CD4-positive, alpha-beta T cell (primary cell): ENCODE results near the gene AGBL1. TPM values are rescaled to one million over a fixed set of nuclear protein-coding genes. Genes with fewer than 3 reads are reported as not detected.
"Not testable (repeated sequence)": the region's sequence is repeated elsewhere in the genome, so short reads cannot be mapped to it uniquely, and the experiment has no call there.

Experiments
- ATAC-seq: fragments of 200-7000 bp; cut with Tn5 transposase; one replicate; pipeline ENCODE4 v1.10.0; 2022; ENCODE audit warnings: mild to moderate bottlenecking; ENCODE audit not compliant: poor library complexity
- CTCF ChIA-PET: fragments of 350-600 bp; sonication (Branson Sonifier 250); formaldehyde crosslinking; loops from one replicate; lab custom pipeline; 2021; ENCODE audit warnings: antibody characterized with exemption, inconsistent platforms; lab: Charles Lee
- POLR2A ChIA-PET: fragments of 350-600 bp; sonication (Branson Sonifier 250); formaldehyde crosslinking; loops from one replicate; lab custom pipeline; 2021; ENCODE audit warnings: antibody characterized with exemption, inconsistent platforms; lab: Charles Lee
- DNase-seq, 14 experiments: peaks; one replicate each; pipeline ENCODE4 v3.0.0-alpha.2; 2013 to 2020; ENCODE audit warnings: mixed read lengths in 2 of 14
- H3K27ac ChIP-seq, 2 donors: one replicate each; pipeline versions ENCODE4 v1.5.1 to v1.7.0; 2013; ENCODE audit warnings: low read length in 2 of 2, low read depth in 1 of 2, mild to moderate bottlenecking in 1 of 2
- H3K27me3 ChIP-seq, 2 experiments: 1 replicate in 1 of 2; 2 replicates in 1 of 2; pipeline versions ENCODE4 v1.6.1 to v1.7.0; 2013; ENCODE audit warnings: low read length in 2 of 2, control low read depth in 1 of 2, mild to moderate bottlenecking in 1 of 2, moderate library complexity in 1 of 2; ENCODE audit not compliant: insufficient read depth in 2 of 2, control insufficient read depth in 1 of 2
- H3K36me3 ChIP-seq: one replicate; pipeline ENCODE4 v1.6.1; 2013; ENCODE audit warnings: low read length, control low read depth; ENCODE audit not compliant: insufficient read depth
- H3K4me1 ChIP-seq: one replicate; pipeline ENCODE4 v1.6.1; 2013; ENCODE audit warnings: low read length, control low read depth; ENCODE audit not compliant: insufficient read depth
- H3K4me3 ChIP-seq: one replicate; pipeline ENCODE4 v1.5.1; 2013; ENCODE audit warnings: mild to moderate bottlenecking, low read length, moderate library complexity
- H3K9me3 ChIP-seq, 2 experiments: 1 replicate in 1 of 2; 2 replicates in 1 of 2; pipeline versions ENCODE4 v1.6.1 to v1.7.0; 2013; ENCODE audit warnings: low read length in 2 of 2, mild to moderate bottlenecking in 2 of 2, control low read depth in 1 of 2, moderate library complexity in 1 of 2; ENCODE audit not compliant: control insufficient read depth in 1 of 2, insufficient read depth in 1 of 2
- H3K27ac Mint-ChIP-seq: one replicate; pipeline ENCODE4 v1.8.0; 2020; ENCODE audit warnings: mixed read lengths
- H3K27me3 Mint-ChIP-seq: one replicate; pipeline ENCODE4 v1.8.0; 2021; ENCODE audit warnings: mixed read lengths
- H3K36me3 Mint-ChIP-seq: one replicate; pipeline ENCODE4 v1.8.0; 2021; ENCODE audit warnings: low read depth, mixed read lengths
- H3K4me1 Mint-ChIP-seq: one replicate; pipeline ENCODE4 v1.8.0; 2021; ENCODE audit warnings: low read depth, mixed read lengths
- H3K4me3 Mint-ChIP-seq: one replicate; pipeline ENCODE4 v1.8.0; 2020; ENCODE audit warnings: mild to moderate bottlenecking, mixed read lengths
- H3K9me3 Mint-ChIP-seq: one replicate; pipeline ENCODE4 v1.8.0; 2020; ENCODE audit warnings: mixed read lengths
- CTCF ChIP-seq: fragments of 200-600 bp; IDR thresholded peaks from one replicate; pipeline ENCODE4 v1.8.0; 2022; ENCODE audit warnings: antibody characterized with exemption, mild to moderate bottlenecking
- intact Hi-C, 2 experiments: fragments of 100-400 bp; cut with DNase I in 1 of 2; cut with micrococcal nuclease in 1 of 2; formaldehyde crosslinking; loops; one replicate each; pipeline versions ENCODE4 v1.15.1 to v1.9.0; 2023 to 2025; cut with DNase I, micrococcal nuclease
- total RNA-seq, 174 experiments: library from RNA in 2 of 174; stranded (reverse) in 2 of 174; gene quantifications; one replicate each; pipeline ENCODE4 v1.2.3 and lab custom pipeline; 2021 to 2026

The AGBL1 gene
- total RNA-seq, 2 experiments from 2014 or later: not detected

- Histone ChIP-seq H3K36me3 (no peaks in the 10 kb centered on the region), H3K4me3 (no peak overlapping the region), H3K9me3 (no peaks in the 10 kb centered on the region), H3K27me3 (no peaks in the 10 kb centered on the region), H3K27ac (no peak overlapping the region), H3K4me1 (no peaks in the 10 kb centered on the region)
- intact Hi-C loops: no loop called here
- CTCF ChIA-PET: no interaction called here
- Mint-ChIP-seq H3K4me3 (no peak overlapping the region), H3K4me1 (no peaks in the 10 kb centered on the region), H3K9me3 (no peaks in the 10 kb centered on the region), H3K36me3 (no peaks in the 10 kb centered on the region), H3K27me3 (no peaks in the 10 kb centered on the region), H3K27ac (no peak overlapping the region)
- POLR2A ChIA-PET: no interaction called here
- ATAC-seq: no peak
- no peak for TF ChIP-seq CTCF
- DNase-seq: no peak
These were observed 958.7 kb downstream of the AGBL1 start for GRCh38 chr15:87038404-87038803.

- H3K36me3 Mint-ChIP-seq, POLR2A ChIA-PET, CTCF ChIA-PET, H3K27me3 Mint-ChIP-seq, H3K4me3 Mint-ChIP-seq, H3K4me1 Mint-ChIP-seq, ATAC-seq, H3K4me3 ChIP-seq, H3K27ac ChIP-seq, H3K4me1 ChIP-seq, intact Hi-C loops, H3K36me3 ChIP-seq, H3K27me3 ChIP-seq, H3K27ac Mint-ChIP-seq, H3K9me3 Mint-ChIP-seq, H3K9me3 ChIP-seq, DNase-seq: not testable (repeated sequence)
These were observed 962.9 kb downstream of the AGBL1 start for GRCh38 chr15:87042619-87043018.

- H3K4me1 ChIP-seq: no peaks in the 10 kb centered on the region
- Mint-ChIP-seq H3K9me3 (no peaks in the 10 kb centered on the region), H3K27ac (no peak overlapping the region), H3K4me3 (no peak overlapping the region), H3K4me1 (no peaks in the 10 kb centered on the region), H3K36me3 (no peaks in the 10 kb centered on the region), H3K27me3 (no peaks in the 10 kb centered on the region)
- CTCF ChIA-PET: no interaction called here
- no peaks in the 10 kb centered on the region for H3K27me3 ChIP-seq
- POLR2A ChIA-PET: no interaction called here
- DNase-seq (no peak), ATAC-seq (no peak)
- intact Hi-C loops: no loop called here
- no peak for TF ChIP-seq CTCF
- H3K4me3 ChIP-seq: no peak overlapping the region
- no peaks in the 10 kb centered on the region for H3K9me3 ChIP-seq
- no peak overlapping the region for H3K27ac ChIP-seq
- H3K36me3 ChIP-seq: no peaks in the 10 kb centered on the region
These were observed 966.1 kb downstream of the AGBL1 start for GRCh38 chr15:87045746-87046145.

- Mint-ChIP-seq H3K9me3 (no peaks in the 10 kb centered on the region), H3K27ac (no peak overlapping the region), H3K27me3 (peaks cover 4% of the 10 kb centered on the region), H3K4me3 (no peak overlapping the region), H3K36me3 (no peaks in the 10 kb centered on the region), H3K4me1 (no peaks in the 10 kb centered on the region)
- Histone ChIP-seq H3K27me3 (no peaks in the 10 kb centered on the region), H3K9me3 (no peaks in the 10 kb centered on the region), H3K4me3 (no peak overlapping the region), H3K4me1 (no peaks in the 10 kb centered on the region), H3K27ac (no peak overlapping the region), H3K36me3 (no peaks in the 10 kb centered on the region)
- POLR2A ChIA-PET: no interaction called here
- CTCF ChIA-PET: no interaction called here
- intact Hi-C loops: no loop called here
- ATAC-seq: no peak
- no peak for TF ChIP-seq CTCF
- no peak for DNase-seq
These were observed 967.7 kb downstream of the AGBL1 start for GRCh38 chr15:87047203-87047965.
